ENCODE results near the gene GMPPA.

Gene GMPPA

GRCh38 chr2:219506802-219507526 is 8.3 kb downstream of the GMPPA start:
- no peak for FAIRE-seq

DNA sequence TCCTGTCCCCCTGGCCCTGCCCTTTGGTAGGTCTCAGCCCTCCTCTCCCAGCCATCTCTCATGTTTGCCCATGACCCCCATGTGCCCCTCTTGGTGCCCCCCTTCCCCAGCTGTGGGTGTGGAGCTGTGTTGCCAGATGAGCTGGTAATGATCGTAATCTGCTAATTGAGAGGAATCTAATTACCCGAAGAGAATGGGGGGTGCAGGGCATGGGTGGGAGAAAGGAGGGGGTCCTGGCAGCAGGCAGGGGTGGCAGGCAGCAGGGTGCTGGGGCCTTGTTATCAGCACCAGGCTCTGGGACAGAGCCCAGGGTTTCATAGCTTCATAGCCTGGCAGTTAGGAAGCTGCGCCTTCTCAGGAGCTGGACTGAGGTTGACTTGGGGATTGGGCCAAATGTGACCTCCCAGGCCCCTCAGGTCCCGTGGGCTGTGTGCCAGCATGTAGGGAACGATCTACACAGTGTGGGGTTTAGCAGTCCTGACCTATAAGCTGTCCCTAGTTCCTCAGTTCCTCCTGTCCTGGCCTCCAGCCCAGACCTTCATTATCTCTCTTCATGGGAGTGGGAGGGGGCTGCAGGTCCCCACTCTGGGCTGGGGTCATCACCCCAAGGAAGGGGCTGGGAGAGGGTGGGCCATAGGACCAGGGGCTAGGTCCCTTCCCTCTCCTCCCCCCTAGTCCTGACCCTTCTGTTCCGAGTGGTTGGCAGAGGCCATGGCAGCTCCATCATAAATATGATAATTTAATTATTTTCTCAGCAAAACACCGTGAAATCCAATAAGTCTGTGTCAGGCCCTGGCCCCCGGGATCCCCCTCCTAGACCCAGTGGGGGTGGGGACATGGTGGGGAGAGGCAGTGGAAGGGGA is 9.1 kb downstream of the GMPPA start:
- no peak for FAIRE-seq

GRCh38 chr2:219508444-219508734 is 9.7 kb downstream of the GMPPA start:
- no peak for FAIRE-seq

DNA sequence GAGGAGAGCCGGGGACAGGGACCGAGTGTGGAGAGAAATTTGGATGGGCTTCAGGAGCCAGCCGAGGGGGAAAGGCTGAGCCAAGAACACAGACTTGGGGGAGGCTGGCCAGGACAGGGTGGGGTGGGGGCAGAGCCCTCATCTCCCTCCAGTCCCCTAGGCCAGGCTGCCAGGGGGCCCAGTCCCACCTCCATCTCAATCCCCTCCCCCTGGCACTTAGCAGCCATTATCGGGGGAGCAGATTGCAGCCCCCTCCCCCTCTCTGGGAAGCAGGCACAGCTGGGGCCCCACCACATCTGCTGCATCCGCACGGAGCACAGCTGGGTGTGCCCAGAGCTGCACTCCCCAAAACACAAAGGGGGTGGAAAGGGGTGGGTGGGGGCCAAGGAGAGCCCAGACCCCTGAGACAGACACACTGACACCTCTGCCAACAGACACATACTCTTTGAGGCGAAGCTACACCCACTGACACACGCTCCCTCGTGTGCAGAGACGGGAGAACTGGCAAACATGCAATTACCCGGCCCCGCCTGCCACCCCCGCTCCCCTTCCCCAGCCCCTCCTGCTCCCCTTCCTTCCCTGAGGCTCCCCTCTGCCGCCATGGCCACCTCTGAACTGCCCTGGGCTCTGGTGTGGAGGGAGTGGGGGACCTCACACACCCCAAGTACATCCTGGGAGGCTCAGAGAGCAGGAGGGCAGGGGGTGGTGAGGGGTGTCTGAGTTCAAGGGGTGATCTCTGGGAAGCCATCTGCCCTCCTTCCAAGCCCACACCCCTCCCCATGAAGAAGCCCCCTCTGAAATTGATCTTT is 10.5 kb downstream of the GMPPA start:
- FAIRE-seq, result no peak

DNA sequence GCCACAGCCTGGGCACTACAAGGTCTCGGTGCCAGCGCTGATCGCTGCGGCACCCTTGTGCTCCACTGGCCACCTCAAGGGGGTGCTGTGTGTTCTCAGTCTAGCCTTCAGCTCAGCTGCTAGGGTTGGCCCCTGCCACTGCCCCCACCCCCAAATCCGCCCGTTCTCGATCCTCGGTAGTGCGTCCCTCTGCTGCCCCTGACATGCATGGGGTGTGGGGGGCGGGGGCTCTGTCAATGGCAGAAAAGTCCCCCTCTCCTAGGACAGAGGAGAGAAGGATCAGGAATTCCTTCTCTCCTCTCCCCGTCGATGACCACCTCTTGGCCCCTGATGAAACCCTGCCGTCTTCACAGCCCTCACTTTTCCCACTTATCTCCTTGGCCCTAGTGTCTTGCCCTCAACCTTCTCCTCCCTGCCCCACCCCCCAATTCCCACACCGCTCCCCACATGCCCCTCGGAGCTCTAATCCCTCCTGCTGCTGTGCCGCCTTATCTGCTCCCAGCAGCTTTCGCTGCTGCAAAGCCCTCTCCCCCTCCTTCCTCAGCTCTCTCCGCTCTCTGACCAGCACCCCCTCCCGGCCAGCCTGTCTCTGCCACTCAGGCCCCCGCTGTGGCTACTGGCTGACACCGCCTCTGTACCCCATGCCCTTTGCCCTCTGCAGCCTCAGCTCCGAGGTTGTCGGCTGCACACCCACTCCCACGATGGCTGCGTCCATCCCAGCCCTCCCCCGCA is 11.3 kb downstream of the GMPPA start:
- FAIRE-seq, result no peak

- FAIRE-seq, result no peak
Observed at GRCh38 chr2:219510512-219511135, 11.9 kb downstream of the GMPPA start.

DNA sequence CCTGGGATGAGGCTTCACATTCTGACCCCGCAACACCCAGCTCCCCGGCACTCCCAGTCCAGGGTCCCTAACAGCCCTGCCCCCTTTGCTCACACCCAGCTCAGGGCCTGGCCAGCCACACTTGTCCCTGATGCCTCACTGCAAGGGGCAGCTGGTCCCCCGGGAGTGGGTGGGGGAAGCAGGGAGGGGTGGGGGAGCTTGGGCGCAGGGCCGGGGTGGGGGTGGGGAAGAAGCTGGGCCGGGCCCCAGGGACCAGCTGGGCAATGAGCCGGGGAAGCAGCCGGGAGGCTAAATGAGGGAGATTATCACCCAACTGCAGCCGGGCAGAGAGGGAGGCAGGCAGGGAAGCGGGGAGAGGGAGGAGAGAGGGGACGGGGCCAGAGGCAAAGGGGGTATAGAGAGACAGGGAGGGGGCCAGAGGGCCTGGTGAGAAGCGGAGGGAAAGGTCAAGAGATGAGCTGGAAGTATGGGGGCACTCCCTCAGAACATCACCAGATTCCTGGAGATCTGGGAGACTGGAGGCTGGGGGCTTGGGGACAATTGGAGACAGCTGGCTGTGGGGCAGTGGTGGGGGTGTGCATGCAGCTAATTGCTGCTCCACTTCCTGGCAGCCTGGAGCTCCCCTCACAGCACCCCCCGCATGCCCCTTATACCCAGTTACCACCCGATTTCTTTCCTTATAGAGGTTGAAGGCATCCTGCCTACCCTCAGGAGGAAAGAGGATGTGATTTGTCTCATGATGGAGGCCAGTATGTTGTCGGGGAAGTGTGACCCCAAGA is 13.0 kb downstream of the GMPPA start:
- FAIRE-seq, result no peak

DNA sequence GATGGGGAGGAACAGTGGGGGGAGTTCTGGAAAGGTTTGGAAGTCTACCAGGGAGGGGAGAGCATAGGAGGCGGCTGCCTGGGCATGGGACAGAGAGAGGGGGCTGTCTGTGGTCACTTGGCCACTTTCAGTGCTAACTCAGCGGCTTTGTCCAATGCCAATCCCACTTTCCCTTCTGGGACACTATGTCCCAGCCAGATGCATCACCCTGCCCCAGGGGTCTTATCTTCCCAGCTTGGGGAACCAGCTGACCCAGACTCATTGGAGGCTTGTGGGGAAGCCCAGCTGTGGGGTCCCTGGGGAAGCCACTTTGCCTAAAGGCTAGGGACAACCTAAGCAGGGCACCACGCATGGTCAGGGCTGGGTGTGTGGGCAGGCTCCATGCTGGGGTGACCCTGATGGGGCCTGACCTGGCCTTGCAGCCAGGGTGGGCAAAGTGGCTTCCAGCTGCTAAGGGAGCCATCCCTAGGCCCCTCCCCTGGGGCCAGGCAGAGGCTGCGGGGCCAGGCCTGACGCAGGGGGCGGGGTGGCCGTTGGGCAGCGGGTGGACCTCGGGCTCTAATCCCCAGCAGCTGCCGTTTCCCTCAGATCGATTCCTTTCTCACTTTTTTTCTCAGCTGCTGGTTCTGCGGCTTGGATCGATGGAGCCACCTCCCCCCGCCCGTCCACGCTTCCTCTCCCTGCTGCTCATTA is 14.0 kb downstream of the GMPPA start:
- FAIRE-seq, result no peak

GRCh38 chr2:219513787-219514186 is 15.1 kb downstream of the GMPPA start:
- no peak for FAIRE-seq

- FAIRE-seq, result no peak
Observed at GRCh38 chr2:219514196-219514761, 15.6 kb downstream of the GMPPA start, which contains the start of gene ASIC4. TSS of gene ASIC4 (plus strand) at chr2:219514482. CDS start at chr2:219514725, 243 bp downstream.

DNA sequence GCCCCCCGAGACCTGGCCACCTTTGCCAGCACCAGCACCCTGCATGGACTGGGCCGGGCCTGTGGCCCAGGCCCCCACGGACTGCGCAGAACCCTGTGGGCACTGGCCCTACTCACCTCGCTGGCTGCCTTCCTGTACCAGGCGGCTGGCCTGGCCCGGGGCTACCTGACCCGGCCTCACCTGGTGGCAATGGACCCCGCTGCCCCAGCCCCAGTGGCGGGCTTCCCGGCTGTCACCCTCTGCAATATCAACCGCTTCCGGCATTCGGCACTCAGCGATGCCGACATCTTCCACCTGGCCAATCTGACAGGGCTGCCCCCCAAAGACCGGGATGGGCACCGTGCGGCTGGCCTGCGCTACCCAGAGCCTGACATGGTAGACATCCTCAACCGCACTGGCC is 16.1 kb downstream of the GMPPA start:
- FAIRE-seq, result no peak

GRCh38 chr2:219515874-219516629 is 17.4 kb downstream of the GMPPA start:
- FAIRE-seq, result no peak

- FAIRE-seq, result no peak
Observed at GRCh38 chr2:219516888-219517287, 18.2 kb downstream of the GMPPA start.

DNA sequence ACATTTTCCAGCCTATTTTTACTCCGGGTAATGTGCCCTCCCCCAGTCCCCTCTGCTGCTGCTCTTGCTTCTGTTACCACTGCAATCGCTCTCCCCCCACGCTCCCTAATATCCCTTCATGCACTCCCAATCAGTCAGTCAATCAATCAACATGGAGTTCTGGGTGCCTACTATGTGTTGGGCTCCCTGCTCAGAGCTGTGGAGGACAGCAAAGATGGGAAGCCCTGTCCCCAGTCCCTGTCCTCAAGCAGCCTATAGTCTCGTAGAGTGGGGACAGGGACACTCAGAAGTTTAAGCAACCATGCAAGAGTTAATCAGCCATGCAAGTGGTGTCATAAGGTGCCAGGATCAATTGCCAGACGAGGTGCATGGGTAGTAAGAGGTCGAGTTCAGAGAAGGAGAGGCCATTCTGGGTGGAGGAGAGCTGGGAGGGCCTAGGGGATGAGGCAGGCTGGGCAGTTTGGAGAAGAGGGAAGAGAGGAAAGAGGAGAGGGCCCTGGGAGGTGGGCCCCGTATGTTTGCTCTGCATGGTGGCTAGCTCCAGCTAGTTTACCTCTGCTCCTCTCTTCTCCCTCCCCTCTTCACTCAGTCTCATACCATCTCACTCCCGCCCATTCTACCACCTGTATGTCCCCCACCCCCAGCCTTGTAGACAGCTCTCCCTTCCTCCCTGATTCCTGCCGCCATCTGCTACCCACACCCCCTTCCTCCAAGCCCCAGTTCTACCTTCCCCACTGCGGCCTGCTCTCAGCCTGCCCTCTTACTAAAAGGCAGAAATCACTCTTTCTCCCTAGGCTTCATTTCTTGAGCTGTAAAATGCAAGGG is 19.5 kb downstream of the GMPPA start:
- no peak for FAIRE-seq

- FAIRE-seq, result no peak
Observed at GRCh38 chr2:219519526-219519916, 20.8 kb downstream of the GMPPA start.

- no peak for FAIRE-seq
Observed at GRCh38 chr2:219520079-219520478, 21.4 kb downstream of the GMPPA start.

GRCh38 chr2:219521066-219521880 is 22.6 kb downstream of the GMPPA start:
- no peak for FAIRE-seq
